AG04449 (cell line): Measurements from ENCODE around the gene NR2C2.

ENCODE experiments used
- CTCF ChIA-PET: fragments of 350-600 bp; formaldehyde crosslinking; extraction: SDS; loops from one replicate; lab custom pipeline; 2021; ENCODE audit warnings: antibody characterized with exemption; lab: Yijun Ruan, JAX
- POLR2A ChIA-PET: fragments of 400-600, 350-600 bp; formaldehyde crosslinking; extraction: SDS; loops from one replicate; lab custom pipeline; 2020; ENCODE audit warnings: antibody characterized with exemption, inconsistent platforms; lab: Yijun Ruan, JAX
- DNase-seq: peaks from one replicate; pipeline ENCODE4 v3.0.0-alpha.2; 2010; ENCODE audit warnings: low read depth, low spot score
- H3K4me3 ChIP-seq: 2 replicates; pipeline ENCODE4 v1.5.1; 2011; ENCODE audit warnings: low read depth, mild to moderate bottlenecking, control low read depth, low read length
- CTCF ChIP-seq: IDR thresholded peaks from one replicate; pipeline ENCODE4 v1.5.1; 2011; ENCODE audit warnings: mild to moderate bottlenecking, moderate library complexity, low read length, control low read depth, inconsistent platforms; ENCODE audit not compliant: insufficient read depth; ENCODE audit errors: missing control alignments

NR2C2 gene

GRCh38 chr3:15063238-15063637 is 115.9 kb downstream of the NR2C2 start:
- ChIA-PET POLR2A (no interaction called here), CTCF (interaction anchor here (0.9 to 2.4 kb wide), 3 partner anchors 10 to 142 kb away, joined by 4 to 7 read pairs (median 5); no protein-coding TSS in a partner anchor)
- DNase-seq = no peak
- no peak for TF ChIP-seq CTCF
- H3K4me3 ChIP-seq = no peak overlapping the region

DNA sequence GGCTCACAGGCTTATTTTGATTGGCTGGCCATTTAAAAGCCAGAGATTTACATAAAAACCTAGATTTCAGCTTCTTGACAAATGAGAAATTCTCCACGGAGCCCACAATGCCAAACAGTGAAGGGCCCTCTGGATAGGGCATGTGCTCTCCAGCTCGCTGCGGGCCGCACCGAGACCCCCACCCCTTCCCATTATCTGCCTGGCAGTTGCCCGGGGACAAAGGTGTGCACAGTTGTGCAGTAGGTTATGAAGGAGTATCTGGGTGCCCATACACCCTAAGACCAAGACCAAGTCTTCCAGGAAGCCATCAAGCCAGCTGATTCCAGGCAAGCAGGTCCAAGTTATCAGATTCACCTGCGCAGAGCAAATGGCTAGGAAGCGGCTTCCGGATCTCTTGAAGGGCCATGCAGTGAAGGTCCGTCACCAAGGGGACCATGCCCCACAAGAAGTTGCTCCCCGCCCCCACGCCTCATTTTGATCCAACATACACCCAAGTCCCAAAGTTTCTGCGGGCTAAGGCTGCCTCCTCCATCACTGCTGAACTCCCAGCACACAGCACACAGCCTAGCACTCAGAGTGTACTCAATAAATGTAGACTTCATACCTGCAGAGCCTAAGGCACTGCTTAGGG is 116.4 kb downstream of the NR2C2 start:
- no peak for DNase-seq
- CTCF ChIA-PET = interaction anchor here (0.9 to 2.4 kb wide), 3 partner anchors 11 to 143 kb away, joined by 4 to 7 read pairs (median 5); no protein-coding TSS in a partner anchor
- TF ChIP-seq CTCF = no peak
- POLR2A ChIA-PET = no interaction called here
- peak overlapping the region; percentile 95 for H3K4me3 ChIP-seq

DNA sequence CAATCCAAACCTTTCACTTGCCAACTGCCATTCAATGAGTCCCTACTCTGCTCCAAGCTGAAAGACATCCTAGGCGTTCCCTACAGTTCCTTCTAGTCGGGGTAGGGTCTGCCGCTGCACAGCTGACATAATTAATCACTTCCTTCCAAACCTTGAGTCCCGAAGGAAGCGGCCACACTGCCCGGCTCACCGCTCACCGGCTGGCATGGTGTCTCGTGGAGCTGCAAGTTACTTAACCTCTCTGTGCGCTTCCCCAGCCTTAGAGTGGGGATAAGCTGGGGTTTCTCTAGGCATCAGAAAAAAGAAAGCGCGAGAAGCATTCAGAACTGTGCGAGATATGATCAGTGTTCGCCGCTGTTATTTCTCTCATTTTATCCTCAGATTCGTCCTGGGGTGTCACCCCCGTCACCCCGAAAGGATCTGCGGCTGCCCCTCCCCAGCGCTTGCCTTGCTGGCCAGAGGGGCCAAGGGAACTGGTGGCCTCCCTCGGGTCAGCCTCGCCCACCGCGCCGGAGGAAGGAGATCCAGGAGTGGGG is 117.0 kb downstream of the NR2C2 start:
- CTCF ChIA-PET = interaction anchor here (0.9 to 2.4 kb wide), 3 partner anchors 11 to 143 kb away, joined by 4 to 7 read pairs (median 5); no protein-coding TSS in a partner anchor
- POLR2A ChIA-PET = interaction anchor here (0.6 to 1.2 kb wide), 2 partner anchors 35 to 1484 kb away, joined by 3 read pairs; partner anchors contain the start of gene RBSN
- H3K4me3 ChIP-seq = peak overlapping the region; percentile 95
- TF ChIP-seq CTCF = no peak
- no peak for DNase-seq

GRCh38 chr3:15064835-15065549 is 117.6 kb downstream of the NR2C2 start, which contains the start of gene MRPS25:
TSS of gene MRPS25 (minus strand) at chr3:15065315. CDS start at chr3:15065194, 121 bp downstream.
- peak; percentile 54 for DNase-seq
- ChIA-PET CTCF (interaction anchor here (0.8 to 2.4 kb wide), 4 partner anchors 12 to 138 kb away, joined by 4 to 7 read pairs (median 5); no protein-coding TSS in a partner anchor), POLR2A (interaction anchor here (0.6 to 1.2 kb wide), 3 partner anchors 34 to 1484 kb away, joined by 3 read pairs; partner anchors contain the start of gene RBSN)
- TF ChIP-seq CTCF = no peak
- peak within 1 kb of the TSS; percentile 95 for H3K4me3 ChIP-seq

- H3K4me3 ChIP-seq = peak overlapping the region; percentile 95
- CTCF ChIA-PET = interaction anchor here (0.8 to 2.4 kb wide), 3 partner anchors 14 to 138 kb away, joined by 4 to 7 read pairs (median 5); no protein-coding TSS in a partner anchor
- no peak for DNase-seq
- TF ChIP-seq CTCF = no peak
- POLR2A ChIA-PET = interaction anchor here (0.7 to 1.2 kb wide), 2 partner anchors 34 to 540 kb away, joined by 3 read pairs; partner anchors contain the start of gene RBSN
Measured at GRCh38 chr3:15065550-15066007, 118.2 kb downstream of the NR2C2 start.
